Astrocyte of the cerebellum (primary cell): ENCODE measurements around the gene EMILIN2.

ENCODE experiments used
- DNase-seq: peaks from one replicate; pipeline ENCODE4 v3.0.0-alpha.2; 2011; ENCODE audit warnings: low read depth
- H3K4me3 ChIP-seq: 2 replicates; pipeline ENCODE4 v1.5.1; 2011; ENCODE audit warnings: mild to moderate bottlenecking, low read depth, low read length, moderate library complexity
- CTCF ChIP-seq: IDR thresholded peaks from 2 replicates; pipeline ENCODE4 v1.5.1; 2012; ENCODE audit warnings: low read length, low read depth, moderate library complexity, mild to moderate bottlenecking; ENCODE audit errors: missing control alignments
- in situ Hi-C: cut with HindIII; loops from 2 replicates; pipeline ENCODE4 v1.10.0; 2017; ENCODE audit warnings: low sequenced_read_pairs

Gene EMILIN2

GRCh38 chr18:2893056-2893455 is 46.2 kb downstream of the EMILIN2 start:
- no peak for TF ChIP-seq CTCF
- DNase-seq, result no peak
- in situ Hi-C loops, result no loop called here
- H3K4me3 ChIP-seq, result no peak overlapping the region

GRCh38 chr18:2893676-2894075 is 46.9 kb downstream of the EMILIN2 start:
- H3K4me3 ChIP-seq, result no peak overlapping the region
- in situ Hi-C loops, result no loop called here
- DNase-seq, result no peak
- no peak for TF ChIP-seq CTCF

DNA sequence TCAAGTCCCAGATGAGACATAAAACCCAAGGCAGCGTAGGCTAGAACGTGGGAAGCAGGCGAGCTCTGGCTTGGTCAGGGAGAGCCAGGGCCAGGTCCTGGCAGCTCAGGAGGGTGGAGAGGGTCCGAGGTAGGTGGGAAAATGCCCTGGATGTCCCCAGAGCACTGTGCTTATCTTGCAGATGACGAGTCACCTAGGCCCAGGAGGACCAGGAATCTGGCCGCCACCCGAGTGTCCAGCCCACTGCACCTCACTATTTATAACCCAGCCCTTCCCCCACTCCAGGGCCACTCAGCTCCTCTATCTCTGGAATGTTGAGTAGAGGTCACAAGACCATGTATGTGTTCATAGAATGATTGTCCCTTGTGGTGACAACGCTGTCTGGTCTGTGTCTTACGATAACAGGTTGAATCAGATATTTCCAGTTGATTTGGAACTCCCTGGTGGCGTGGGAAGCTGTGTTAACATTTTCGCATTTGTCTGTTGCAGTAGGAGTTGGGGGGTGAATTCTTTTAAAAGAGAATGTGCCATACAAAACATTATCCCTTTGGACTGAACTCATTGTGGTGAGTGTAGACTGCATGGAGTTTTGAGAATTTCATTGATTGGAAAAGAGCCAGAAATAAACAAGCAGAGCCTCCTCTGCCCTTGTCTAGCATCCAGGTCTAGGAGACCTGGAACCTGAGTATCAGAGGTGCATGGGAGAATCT is 47.5 kb downstream of the EMILIN2 start:
- in situ Hi-C loops, result no loop called here
- no peak for TF ChIP-seq CTCF
- no peak overlapping the region for H3K4me3 ChIP-seq
- no peak for DNase-seq

DNA sequence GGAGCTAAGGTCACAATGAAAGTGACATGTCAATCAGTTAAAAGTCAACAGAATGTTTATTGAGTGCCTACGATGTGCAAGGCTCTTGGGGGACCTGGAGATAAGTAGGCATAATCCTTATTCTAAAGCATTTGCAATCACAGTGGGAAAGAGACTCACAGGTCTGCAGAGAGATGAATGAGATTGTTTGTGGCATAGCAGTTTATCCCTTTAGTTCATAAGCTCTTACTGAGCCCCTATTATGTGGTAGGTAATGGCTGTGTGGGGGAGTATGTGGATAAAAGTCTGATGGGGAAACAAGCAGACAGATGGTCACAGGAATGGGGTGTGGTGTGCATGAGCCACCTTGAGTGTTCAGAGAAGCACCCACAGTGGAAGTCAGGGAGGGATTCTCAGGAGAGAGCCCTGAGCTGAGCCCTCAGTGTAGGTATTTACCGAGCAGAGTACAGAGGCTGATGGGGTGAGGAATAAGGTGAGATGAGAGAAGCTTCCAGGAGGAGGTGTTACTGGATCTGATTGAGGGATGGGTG is 48.1 kb downstream of the EMILIN2 start:
- in situ Hi-C loops, result no loop called here
- no peak for TF ChIP-seq CTCF
- H3K4me3 ChIP-seq, result no peak overlapping the region
- no peak for DNase-seq

GRCh38 chr18:2895391-2895790 is 48.6 kb downstream of the EMILIN2 start:
- no peak for DNase-seq
- no peak for TF ChIP-seq CTCF
- H3K4me3 ChIP-seq, result no peak overlapping the region
- in situ Hi-C loops, result no loop called here

DNA sequence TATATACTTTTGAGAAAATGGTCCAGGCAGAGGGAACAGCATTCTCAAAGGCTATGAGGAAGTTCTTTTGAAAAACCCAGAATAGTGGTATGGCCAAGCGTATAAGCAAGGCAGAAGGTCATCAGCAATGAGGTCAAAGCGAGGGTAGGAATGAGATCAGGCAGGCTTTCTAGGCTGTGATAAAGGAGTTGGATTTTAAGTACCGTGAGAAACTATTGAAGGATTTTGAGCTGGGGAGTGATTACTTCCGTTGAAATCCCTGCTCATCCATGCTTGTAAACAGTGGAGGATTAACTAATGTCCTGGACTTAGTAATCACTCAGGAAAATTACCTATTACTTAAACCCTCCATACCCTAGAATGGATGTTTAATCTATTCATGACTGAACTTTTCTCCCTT is 50.2 kb downstream of the EMILIN2 start:
- no peak for TF ChIP-seq CTCF
- in situ Hi-C loops, result no loop called here
- no peak for DNase-seq

More for the DNA sequence above, 50.2 kb downstream of the EMILIN2 start:
- no peak overlapping the region for H3K4me3 ChIP-seq
